ENCODE measurements around the gene NHSL2.

The NHSL2 gene

DNA sequence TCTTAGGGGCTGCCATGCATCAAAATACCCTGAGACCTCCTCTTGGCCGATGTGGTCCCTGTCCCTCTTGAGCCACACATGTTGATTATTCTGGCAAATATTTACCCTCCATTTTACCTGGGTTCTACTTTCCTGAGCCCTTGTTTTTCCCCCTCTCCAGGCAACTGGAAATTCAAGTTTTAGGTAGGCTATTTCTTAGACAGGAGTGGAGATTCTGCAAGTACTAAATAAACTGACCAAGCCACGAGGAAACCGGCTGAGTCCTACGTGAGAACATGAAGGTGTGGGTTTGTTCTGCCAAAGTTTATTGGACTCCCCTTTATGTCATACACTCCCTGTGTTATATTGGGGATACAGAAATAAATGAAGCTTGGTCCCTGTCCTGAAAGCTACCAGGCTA lies 133.0 kb downstream of the NHSL2 start:
- H3K27me3 ChIP-seq (ENCODE audit: low read depth, low read length), result no peaks in the 10 kb centered on the region
- no peak overlapping the region for H3K27ac ChIP-seq (ENCODE audit: low read length)
- no peaks in the 10 kb centered on the region for H3K4me1 ChIP-seq (ENCODE audit: low read length)

DNA sequence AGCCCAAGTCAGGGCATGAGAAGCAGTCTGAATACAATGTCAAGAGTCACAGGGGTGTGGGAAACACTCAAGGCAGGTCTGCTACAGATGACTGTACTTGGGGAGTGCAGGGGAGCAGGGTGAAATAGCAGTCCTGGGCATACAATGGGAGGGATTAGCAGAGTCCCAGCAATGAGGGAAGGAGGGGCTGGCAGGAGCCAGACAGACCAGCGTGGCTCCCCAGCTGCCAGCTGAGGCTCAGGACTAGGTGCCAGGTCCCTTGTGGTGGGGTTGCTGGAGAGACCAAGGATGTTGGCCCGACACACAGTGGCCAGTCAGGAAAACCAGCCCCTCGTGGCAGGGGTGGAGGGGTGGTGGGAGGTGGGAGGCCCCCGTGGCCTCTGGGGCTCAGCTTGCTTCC lies 134.5 kb downstream of the NHSL2 start:
- Histone ChIP-seq H3K27ac (ENCODE audit: low read length) (no peak overlapping the region), H3K4me1 (ENCODE audit: low read length) (no peaks in the 10 kb centered on the region)

More for the DNA sequence above, 133.0 kb downstream of the NHSL2 start:
- H4K20me1 ChIP-seq (ENCODE audit: insufficient read depth, low read length), result no peaks in the 10 kb centered on the region
- no peak overlapping the region for H3K4me3 ChIP-seq (ENCODE audit: low read length)
- TF ChIP-seq, protein P1, sequence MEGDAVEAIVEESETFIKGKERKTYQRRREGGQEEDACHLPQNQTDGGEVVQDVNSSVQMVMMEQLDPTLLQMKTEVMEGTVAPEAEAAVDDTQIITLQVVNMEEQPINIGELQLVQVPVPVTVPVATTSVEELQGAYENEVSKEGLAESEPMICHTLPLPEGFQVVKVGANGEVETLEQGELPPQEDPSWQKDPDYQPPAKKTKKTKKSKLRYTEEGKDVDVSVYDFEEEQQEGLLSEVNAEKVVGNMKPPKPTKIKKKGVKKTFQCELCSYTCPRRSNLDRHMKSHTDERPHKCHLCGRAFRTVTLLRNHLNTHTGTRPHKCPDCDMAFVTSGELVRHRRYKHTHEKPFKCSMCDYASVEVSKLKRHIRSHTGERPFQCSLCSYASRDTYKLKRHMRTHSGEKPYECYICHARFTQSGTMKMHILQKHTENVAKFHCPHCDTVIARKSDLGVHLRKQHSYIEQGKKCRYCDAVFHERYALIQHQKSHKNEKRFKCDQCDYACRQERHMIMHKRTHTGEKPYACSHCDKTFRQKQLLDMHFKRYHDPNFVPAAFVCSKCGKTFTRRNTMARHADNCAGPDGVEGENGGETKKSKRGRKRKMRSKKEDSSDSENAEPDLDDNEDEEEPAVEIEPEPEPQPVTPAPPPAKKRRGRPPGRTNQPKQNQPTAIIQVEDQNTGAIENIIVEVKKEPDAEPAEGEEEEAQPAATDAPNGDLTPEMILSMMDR (IDR thresholded peaks at IDR 0.05; ENCODE audit: low read depth, low read length), result no peak
- TF ChIP-seq EZH2phosphoT487 (IDR thresholded peaks at IDR 0.05; ENCODE audit: low read depth), result no peak
- no peak overlapping the region for H2AFZ ChIP-seq (ENCODE audit: low read depth, low read length)
- H3K79me2 ChIP-seq (ENCODE audit: low read length), result no peaks in the 10 kb centered on the region
- H3K36me3 ChIP-seq (replicated peaks; ENCODE audit: low read depth, low read length), result no peaks in the 10 kb centered on the region
- no peak overlapping the region for H3K9ac ChIP-seq (ENCODE audit: low read length)
- no peak overlapping the region for H3K4me2 ChIP-seq (ENCODE audit: low read length)
- H3K9me3 ChIP-seq (ENCODE audit: insufficient read depth, low read length), result no peaks in the 10 kb centered on the region

DNA sequence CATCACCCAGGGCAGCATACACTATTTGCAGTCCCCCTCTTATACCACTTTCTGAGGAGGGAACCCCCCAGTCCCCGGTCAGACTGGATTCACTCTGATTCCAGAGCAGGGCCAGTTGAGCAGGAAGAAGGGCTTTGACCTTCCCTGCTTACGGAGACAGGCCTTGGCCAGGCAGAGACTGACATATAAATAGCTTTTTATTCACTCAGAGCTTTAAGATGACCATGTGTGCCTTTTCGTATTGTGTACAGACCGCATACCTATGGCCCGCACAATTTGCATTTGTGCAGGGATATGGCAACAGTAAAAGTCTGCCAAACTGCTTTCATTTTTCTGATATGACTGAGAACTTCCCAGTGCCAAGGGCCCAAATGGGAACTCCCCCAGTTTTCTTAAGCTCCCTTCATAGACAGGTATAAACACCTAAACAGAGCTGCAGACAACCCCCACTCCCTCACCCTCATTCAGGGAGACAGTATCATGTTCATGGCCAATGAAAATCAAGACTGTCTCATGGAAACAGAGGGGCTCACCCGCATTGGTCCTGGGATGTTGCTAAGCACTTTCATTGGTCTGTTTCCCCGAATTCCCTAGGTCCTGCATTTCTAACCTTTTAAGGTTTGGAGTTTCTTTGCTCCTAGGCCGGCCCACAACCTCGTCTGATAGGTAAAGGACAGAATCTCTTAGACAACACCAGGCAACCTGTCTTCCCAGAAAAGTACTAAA lies 135.1 kb downstream of the NHSL2 start:
- no peak overlapping the region for H3K4me2 ChIP-seq (ENCODE audit: low read length)
- H3K9me3 ChIP-seq (ENCODE audit: insufficient read depth, low read length), result no peaks in the 10 kb centered on the region
- H3K9ac ChIP-seq (ENCODE audit: low read length), result no peak overlapping the region
- no peaks in the 10 kb centered on the region for H4K20me1 ChIP-seq (ENCODE audit: insufficient read depth, low read length)
- TF ChIP-seq, protein P1 (IDR thresholded peaks at IDR 0.05; ENCODE audit: low read depth, low read length), result no peak
- TF ChIP-seq EZH2phosphoT487 (IDR thresholded peaks at IDR 0.05; ENCODE audit: low read depth), result no peak
- H3K27me3 ChIP-seq (ENCODE audit: low read depth, low read length), result no peaks in the 10 kb centered on the region
- no peak overlapping the region for H2AFZ ChIP-seq (ENCODE audit: low read depth, low read length)
- H3K4me1 ChIP-seq (ENCODE audit: low read length), result no peaks in the 10 kb centered on the region
- no peaks in the 10 kb centered on the region for H3K36me3 ChIP-seq (replicated peaks; ENCODE audit: low read depth, low read length)
- no peak overlapping the region for H3K27ac ChIP-seq (ENCODE audit: low read length)
- H3K4me3 ChIP-seq (ENCODE audit: low read length), result no peak overlapping the region
- H3K79me2 ChIP-seq (ENCODE audit: low read length), result no peaks in the 10 kb centered on the region

More for the DNA sequence above, 134.5 kb downstream of the NHSL2 start:
- Histone ChIP-seq H3K36me3 (replicated peaks; ENCODE audit: low read depth, low read length) (no peaks in the 10 kb centered on the region), H4K20me1 (ENCODE audit: insufficient read depth, low read length) (no peaks in the 10 kb centered on the region), H3K9me3 (ENCODE audit: insufficient read depth, low read length) (no peaks in the 10 kb centered on the region), H3K4me3 (ENCODE audit: low read length) (no peak overlapping the region), H3K79me2 (ENCODE audit: low read length) (no peaks in the 10 kb centered on the region), H3K9ac (ENCODE audit: low read length) (no peak overlapping the region), H3K4me2 (ENCODE audit: low read length) (no peak overlapping the region), H3K27me3 (ENCODE audit: low read depth, low read length) (no peaks in the 10 kb centered on the region), H2AFZ (ENCODE audit: low read depth, low read length) (no peak overlapping the region)
- TF ChIP-seq, protein P1 (IDR thresholded peaks at IDR 0.05; ENCODE audit: low read depth, low read length), result no peak
- TF ChIP-seq EZH2phosphoT487 (IDR thresholded peaks at IDR 0.05; ENCODE audit: low read depth), result no peak

DNA sequence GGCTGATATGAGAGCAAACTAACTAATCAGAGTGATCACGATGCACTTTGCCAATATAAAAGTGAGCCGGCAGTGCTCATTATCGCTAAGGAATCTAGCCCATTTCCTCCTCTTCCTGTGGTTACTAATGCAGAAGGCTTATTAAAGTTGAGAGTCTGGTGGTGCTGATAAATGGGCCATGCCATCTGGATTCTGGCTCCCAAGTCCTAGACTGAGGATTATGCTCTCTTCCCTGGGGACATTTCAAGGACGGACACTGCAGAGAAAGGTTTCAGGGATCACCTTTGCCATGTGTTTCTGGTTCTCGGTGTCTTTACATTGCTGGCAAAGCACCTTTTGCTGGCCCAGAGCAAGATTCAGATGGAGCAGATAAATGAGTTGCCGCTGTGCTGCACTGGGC lies 135.8 kb downstream of the NHSL2 start:
- no peaks in the 10 kb centered on the region for H3K36me3 ChIP-seq (replicated peaks; ENCODE audit: low read depth, low read length)
- no peak overlapping the region for H3K4me2 ChIP-seq (ENCODE audit: low read length)
- H2AFZ ChIP-seq (ENCODE audit: low read depth, low read length), result no peak overlapping the region
- no peaks in the 10 kb centered on the region for H4K20me1 ChIP-seq (ENCODE audit: insufficient read depth, low read length)
- H3K4me3 ChIP-seq (ENCODE audit: low read length), result no peak overlapping the region
- no peaks in the 10 kb centered on the region for H3K4me1 ChIP-seq (ENCODE audit: low read length)
- H3K9ac ChIP-seq (ENCODE audit: low read length), result no peak overlapping the region
- H3K9me3 ChIP-seq (ENCODE audit: insufficient read depth, low read length), result no peaks in the 10 kb centered on the region
- no peaks in the 10 kb centered on the region for H3K79me2 ChIP-seq (ENCODE audit: low read length)
- peaks cover 4% of the 10 kb centered on the region; the same call in 1 of the 2 replicates for H3K27me3 ChIP-seq (ENCODE audit: low read depth, low read length)
- TF ChIP-seq, protein P1 (IDR thresholded peaks at IDR 0.05; ENCODE audit: low read depth, low read length), result no peak
- TF ChIP-seq EZH2phosphoT487 (IDR thresholded peaks at IDR 0.05; ENCODE audit: low read depth), result no peak
- no peak overlapping the region for H3K27ac ChIP-seq (ENCODE audit: low read length)
